Measurements from ENCODE around the gene ZNF407.
A peak's percentile ranks its signal among the peaks of the same experiment; 100 is the strongest.

The ZNF407 gene

DNA sequence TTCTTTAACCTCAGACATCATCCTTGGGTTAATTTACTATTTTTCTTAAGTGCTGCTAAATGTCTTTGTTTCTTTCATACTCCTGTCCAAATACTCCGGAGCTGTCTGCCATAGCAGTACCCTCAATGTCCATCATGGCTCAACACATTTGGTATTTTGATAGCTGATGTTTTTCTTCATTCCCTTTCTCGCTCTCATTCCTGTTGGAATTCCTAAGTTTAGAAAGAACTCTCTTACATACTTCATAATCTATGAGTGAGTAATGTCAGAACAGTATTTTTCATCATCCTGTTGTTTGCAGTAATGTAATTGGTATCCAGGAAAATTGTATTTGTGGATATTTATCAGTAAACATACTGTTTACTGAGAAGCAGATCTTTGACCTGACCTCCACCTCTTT lies 328.4 kb downstream of the ZNF407 start:
- DNase-seq (ENCODE audit: low spot score) = no peak

- no peak for DNase-seq (ENCODE audit: low spot score)
Observed at GRCh38 chr18:74928194-74928968, 330.7 kb downstream of the ZNF407 start.

GRCh38 chr18:74929110-74929509 lies 331.4 kb downstream of the ZNF407 start:
- peak; percentile 74 for DNase-seq (ENCODE audit: low spot score)

DNA sequence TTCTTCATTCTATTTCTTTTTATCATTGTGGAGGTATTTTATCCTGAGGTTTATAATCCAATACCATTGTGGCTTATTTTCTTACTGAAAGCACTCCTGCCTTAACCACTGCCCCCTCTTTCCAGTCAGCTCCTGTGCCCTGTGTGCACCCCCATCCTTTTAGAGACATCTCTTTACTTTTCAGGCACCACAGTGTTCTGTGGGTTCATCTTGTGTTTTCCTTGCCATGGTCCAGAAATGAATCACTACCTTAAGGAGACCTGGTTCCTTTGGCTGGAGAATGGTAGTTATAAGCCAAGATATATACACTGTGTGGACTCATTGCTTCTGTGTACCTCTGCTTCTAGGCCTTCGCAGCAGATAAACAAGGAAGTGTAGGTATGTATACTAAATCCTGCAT lies 332.9 kb downstream of the ZNF407 start:
- no peak for DNase-seq (ENCODE audit: low spot score)

DNA sequence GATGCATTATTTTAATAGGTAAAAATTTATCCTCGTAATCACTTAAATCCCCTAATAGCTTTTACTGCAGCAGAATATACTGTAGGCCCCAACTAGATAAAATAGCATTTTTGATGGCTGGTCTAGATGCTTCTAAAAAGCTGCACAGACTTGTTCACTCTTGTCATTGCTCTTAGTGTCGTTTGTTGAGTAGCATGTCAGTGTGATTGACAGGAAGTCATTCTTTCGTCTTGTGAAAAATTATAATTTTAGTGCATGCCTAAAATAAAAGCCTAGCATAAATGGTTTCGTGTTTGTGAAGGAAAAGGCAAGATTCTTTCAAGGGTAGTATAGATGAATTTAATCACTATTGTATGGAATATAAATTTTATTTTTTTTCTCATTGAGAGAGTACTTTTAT lies 336.3 kb downstream of the ZNF407 start:
- no peak for DNase-seq (ENCODE audit: low spot score)

GRCh38 chr18:74935434-74935833 lies 337.8 kb downstream of the ZNF407 start:
- no peak for DNase-seq (ENCODE audit: low spot score)

DNA sequence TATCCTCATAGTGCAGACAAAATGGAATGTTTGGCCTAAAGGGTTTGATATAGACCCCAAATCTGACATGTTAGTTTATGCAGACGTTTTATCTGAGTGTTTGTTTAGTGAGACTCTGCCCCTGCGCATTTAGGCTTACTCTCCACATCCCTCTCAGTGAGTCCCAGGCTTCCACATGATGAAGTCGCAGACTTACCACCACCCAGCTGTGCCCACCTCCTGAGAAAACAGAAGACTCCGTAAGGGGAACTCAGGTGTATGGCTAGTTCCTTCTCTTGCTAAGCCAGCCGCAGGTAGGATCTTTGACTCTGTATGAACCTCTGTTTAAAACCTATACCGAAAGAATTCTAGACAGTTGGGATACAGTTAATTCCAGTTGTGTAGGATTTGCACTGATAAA lies 338.7 kb downstream of the ZNF407 start:
- no peak for DNase-seq (ENCODE audit: low spot score)

DNA sequence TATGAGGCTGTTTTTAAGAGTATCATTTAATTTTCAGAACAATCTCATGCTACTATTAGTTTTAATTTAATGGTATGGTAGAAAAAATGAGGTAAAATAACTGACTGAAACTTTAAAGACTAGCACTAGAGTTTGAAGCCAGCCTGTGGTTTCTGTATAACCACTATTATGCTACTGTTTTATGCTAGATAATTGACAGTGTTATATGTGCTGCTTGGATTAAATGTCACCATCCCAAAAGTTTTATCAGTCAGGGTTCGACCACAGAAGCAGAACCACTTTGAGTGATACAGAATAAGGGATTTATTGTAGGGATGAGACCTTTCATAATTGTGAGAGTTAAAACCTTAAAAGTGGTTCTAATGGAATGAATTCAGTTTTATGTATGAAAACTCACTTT lies 339.6 kb downstream of the ZNF407 start:
- DNase-seq (ENCODE audit: low spot score) = no peak

- no peak for DNase-seq (ENCODE audit: low spot score)
Observed at GRCh38 chr18:74940856-74941255, 343.2 kb downstream of the ZNF407 start.

DNA sequence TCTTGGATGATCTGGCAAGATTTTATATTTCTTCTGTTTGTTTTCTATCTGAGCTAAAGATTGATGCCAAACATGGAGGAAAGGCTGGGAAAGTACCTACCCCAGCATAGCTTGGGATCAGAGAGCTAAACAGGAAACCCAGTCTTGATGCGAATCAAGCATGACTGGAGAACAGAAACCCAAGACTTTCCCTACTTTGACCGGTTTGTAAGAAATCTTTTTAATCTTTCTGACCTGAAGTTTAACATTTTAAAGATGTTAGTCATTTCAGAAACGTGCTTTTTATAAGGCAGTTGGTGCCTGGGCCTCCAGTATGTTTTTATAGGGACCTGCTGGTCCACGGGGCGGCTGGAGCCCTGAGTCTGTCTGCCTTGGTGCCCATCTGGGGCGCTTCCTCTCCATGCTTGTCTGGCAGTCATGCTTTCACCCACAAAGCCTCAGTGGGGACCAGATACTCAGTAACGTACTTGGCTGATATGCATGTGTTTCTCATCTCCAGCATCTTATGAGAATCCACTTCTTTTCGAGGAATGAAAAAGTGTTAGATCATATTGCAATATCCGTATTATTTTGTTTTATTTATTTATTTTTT lies 344.7 kb downstream of the ZNF407 start:
- DNase-seq (ENCODE audit: low spot score) = no peak

DNA sequence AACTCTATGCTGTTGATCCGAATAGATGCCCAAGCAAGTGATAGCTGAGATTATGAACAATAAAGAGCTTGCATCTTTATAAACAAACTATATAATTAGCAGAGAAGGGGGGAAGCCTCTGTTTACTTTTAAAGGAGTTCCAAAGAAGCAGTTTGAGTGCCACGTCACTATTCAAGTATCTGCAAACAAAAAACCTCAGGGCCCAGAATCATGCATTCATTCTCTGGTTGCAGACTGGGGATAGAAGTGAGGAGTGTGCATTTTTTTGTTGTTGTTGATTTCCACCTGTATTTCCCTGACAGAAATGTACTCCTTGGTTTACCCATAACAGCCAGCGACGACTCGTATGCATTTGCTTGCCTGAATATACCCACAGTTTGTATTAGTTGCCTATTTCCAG lies 347.0 kb downstream of the ZNF407 start:
- no peak for DNase-seq (ENCODE audit: low spot score)

GRCh38 chr18:74945774-74946545 lies 348.3 kb downstream of the ZNF407 start:
- no peak for DNase-seq (ENCODE audit: low spot score)

- no peak for DNase-seq (ENCODE audit: low spot score)
Observed at GRCh38 chr18:74946646-74947375, 349.1 kb downstream of the ZNF407 start.

DNA sequence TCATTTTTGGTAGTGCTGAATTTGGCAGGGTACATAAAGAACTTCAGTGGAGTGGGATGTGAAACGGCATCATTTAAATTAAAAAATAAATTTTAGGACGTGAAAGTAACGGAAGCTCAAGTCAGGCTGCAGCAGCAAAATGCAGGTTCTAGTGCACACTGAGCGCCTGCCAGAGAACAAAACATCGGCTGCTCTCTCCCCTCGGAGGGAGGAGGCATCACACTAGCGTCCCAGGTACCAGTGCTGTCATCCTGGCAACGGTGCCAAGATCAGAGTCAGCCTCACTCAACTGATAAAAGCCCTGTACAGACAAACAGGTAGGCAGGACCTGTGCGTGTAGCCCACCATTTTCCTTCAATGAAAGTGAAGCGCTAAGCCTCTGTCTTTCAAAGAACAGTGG lies 349.7 kb downstream of the ZNF407 start:
- DNase-seq (ENCODE audit: low spot score) = no peak

GRCh38 chr18:74947875-74948274 lies 350.2 kb downstream of the ZNF407 start:
- no peak for DNase-seq (ENCODE audit: low spot score)

DNA sequence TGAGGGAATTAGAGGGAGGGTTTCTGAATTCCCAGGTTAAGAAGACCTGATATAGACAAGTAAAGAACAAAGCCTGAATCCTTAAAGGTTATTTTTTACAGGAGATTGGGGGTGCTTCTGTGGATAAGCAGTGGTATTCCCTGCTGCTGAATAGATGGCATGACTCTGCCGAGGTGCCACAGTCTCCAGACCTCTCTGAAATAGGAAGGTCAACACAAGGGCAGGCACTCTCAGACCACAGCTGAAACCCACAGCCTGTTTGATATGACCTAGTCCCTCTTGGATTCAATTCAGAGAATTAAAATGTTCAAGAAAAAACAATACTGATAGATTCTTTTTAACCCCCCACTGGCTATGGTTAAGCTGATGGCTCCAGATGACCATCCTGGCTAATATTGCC lies 351.9 kb downstream of the ZNF407 start:
- no peak for DNase-seq (ENCODE audit: low spot score)

DNA sequence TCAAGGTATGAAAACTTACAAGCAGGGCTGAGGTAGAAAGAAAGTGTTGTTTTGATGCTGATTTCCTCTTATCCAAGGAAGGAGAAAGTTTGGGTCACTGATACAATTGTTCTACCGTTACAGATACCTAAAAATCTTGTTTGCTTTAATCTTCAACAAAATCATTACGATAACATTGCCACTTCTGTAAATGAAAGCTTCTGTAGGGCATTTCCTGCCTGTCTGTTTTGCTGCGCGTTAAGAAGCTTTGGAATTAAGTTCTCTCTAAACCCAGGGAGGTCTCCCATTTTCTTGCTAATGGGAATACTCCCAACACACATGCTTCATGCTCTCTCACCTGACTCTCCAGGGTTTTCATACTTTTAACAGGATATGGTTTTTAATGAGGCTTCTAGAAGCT lies 352.8 kb downstream of the ZNF407 start:
- DNase-seq (ENCODE audit: low spot score) = no peak

DNA sequence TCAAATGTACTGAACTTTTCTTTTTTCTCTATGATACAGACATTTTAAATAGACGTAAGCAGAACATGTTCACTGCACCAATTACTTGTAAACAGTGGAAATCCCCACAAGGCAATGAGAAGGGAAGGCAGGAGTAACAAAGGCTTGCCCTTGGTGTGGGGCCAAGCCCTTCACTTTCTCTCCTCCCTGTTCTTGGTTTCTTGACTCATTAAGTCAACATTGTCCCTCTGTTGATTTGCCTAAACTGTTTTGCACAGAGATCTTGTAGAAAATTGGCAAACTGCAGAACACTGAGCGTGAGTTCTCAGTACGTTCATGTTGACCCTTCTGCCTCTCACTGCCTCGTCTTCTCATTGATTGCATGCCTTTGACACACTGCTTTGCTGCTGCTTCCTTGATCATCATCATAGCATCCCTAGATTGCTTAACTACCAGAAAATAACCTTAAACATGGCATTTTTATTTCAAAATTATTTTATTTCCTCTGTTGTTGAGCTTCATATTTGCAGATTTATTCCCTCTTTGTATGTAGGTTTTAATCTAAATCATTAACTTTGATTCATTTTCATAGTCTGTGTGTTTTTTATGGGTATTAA lies 353.6 kb downstream of the ZNF407 start:
- DNase-seq (ENCODE audit: low spot score) = no peak

- no peak for DNase-seq (ENCODE audit: low spot score)
Observed at GRCh38 chr18:74957588-74958224, 360.0 kb downstream of the ZNF407 start.

DNA sequence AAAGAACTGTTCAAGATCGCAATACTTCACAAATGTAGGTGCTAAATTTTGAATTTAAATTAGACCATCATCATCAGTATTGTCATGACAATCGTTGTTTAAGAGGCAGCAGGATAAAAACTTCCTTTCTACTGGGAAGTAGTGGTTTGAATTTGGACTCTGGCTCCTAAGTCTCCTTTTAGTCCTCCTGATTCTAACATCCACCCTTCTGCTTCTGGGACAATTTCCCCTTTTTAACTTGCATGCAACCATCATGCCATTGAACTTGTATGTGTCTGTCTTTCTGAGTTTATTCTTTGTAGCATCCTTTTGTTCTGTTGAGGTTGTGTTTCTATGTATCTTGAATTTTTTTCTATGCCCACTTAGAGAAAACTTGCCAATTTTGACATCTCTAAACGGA lies 361.5 kb downstream of the ZNF407 start:
- no peak for DNase-seq (ENCODE audit: low spot score)

DNA sequence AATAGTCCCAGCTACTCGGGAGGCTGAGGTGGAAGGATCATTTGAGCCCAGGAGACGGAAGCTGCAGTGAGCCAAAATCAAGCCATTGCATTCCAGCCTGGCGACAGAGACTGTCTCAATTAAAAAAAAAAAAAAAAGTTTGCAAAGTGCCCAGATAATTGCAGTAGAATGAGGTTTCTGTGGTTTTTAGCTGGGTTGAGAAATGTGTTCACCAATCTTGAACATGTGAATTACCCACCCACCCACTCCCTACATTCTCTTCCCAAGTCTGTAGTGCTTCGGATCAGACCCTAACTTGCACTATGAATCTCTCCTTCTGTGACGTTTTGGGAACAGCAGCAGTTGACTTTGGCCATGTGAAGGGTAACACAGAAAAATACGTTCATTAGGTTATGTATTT lies 363.9 kb downstream of the ZNF407 start:
- no peak for DNase-seq (ENCODE audit: low spot score)
